Loucy (cell line): Measurements from ENCODE around the gene POLR1D.

Experiments used
- H2AFZ ChIP-seq: fragments of 200-600 bp; sonication (generic); 2 replicates; pipeline ENCODE4 v1.6.0; 2016; ENCODE audit warnings: antibody characterized with exemption, mild to moderate bottlenecking, low read length, moderate library complexity
- H3F3A ChIP-seq: fragments of 200-600 bp; 2 replicates; pipeline ENCODE4 v1.6.0; 2016; ENCODE audit warnings: antibody characterized with exemption, low read depth, mild to moderate bottlenecking
- H3K27me3 ChIP-seq: fragments of 200-600 bp; sonication (generic); 2 replicates; pipeline ENCODE4 v1.6.1; 2014; ENCODE audit warnings: low read length, mild to moderate bottlenecking; ENCODE audit not compliant: insufficient read depth, poor library complexity, severe bottlenecking
- H3K36me3 ChIP-seq: fragments of 200-600 bp; sonication (generic); 2 replicates; pipeline ENCODE4 v1.6.1; 2016; ENCODE audit warnings: low read length; ENCODE audit not compliant: insufficient read depth
- H3K4me1 ChIP-seq: fragments of 200-600 bp; sonication (generic); 2 replicates; pipeline ENCODE4 v1.5.1; 2014; ENCODE audit warnings: low read length, mild to moderate bottlenecking; ENCODE audit not compliant: insufficient read depth, poor library complexity, severe bottlenecking
- H3K4me2 ChIP-seq: fragments of 200-600 bp; sonication (generic); 2 replicates; pipeline ENCODE4 v1.6.0; 2014; ENCODE audit warnings: antibody characterized with exemption, low read length, low read depth, mild to moderate bottlenecking; ENCODE audit not compliant: poor library complexity, severe bottlenecking
- H3K4me3 ChIP-seq: fragments of 200-600 bp; sonication (generic); 2 replicates; pipeline ENCODE4 v1.5.1; 2014; ENCODE audit warnings: low read length, mild to moderate bottlenecking, mixed read lengths; ENCODE audit not compliant: poor library complexity, severe bottlenecking
- H3K79me2 ChIP-seq: fragments of 200-600 bp; sonication (generic); 2 replicates; pipeline ENCODE4 v1.6.1; 2014; ENCODE audit warnings: low read length; ENCODE audit not compliant: insufficient read depth
- H3K9ac ChIP-seq: fragments of 200-600 bp; sonication (generic); 2 replicates; pipeline ENCODE4 v1.6.0; 2014; ENCODE audit warnings: mild to moderate bottlenecking, low read depth, low read length, moderate library complexity; ENCODE audit not compliant: poor library complexity, severe bottlenecking
- H3K9me2 ChIP-seq: fragments of 200-600 bp; sonication (generic); replicated peaks from 2 replicates; pipeline ENCODE4 v1.6.1; 2016; ENCODE audit warnings: low read depth, low read length, mixed read lengths
- H3K9me3 ChIP-seq: fragments of 200-600 bp; sonication (generic); 2 replicates; pipeline ENCODE4 v1.6.1; 2014; ENCODE audit warnings: mild to moderate bottlenecking, antibody characterized with exemption, low read length, low read depth; ENCODE audit not compliant: insufficient read depth
- H4K20me1 ChIP-seq: fragments of 200-600 bp; sonication (generic); 2 replicates; pipeline ENCODE4 v1.6.0; 2014; ENCODE audit warnings: antibody characterized with exemption, low read length, mild to moderate bottlenecking; ENCODE audit not compliant: insufficient read depth, poor library complexity, severe bottlenecking
- CTCF ChIP-seq: fragments of 200-600 bp; sonication (generic); conservative IDR thresholded peaks from 2 replicates; pipeline ENCODE4 v1.5.1; 2014; ENCODE audit warnings: mild to moderate bottlenecking, antibody characterized with exemption, low read length
- EZH2phosphoT487 ChIP-seq: fragments of 200-600 bp; IDR thresholded peaks from 2 replicates; pipeline ENCODE4 v1.6.1; 2018; ENCODE audit warnings: antibody characterized with exemption, mild to moderate bottlenecking, moderate library complexity, borderline replicate concordance

Gene POLR1D

GRCh38 chr13:27601803-27602202 is 19.9 kb upstream of the POLR1D start:
- H4K20me1 ChIP-seq = peaks cover 6% of the 10 kb centered on the region
- H3K4me3 ChIP-seq = no peak overlapping the region
- peaks cover 34% of the 10 kb centered on the region for H3K4me1 ChIP-seq
- no peak overlapping the region for H3K4me2 ChIP-seq
- no peak for TF ChIP-seq CTCF
- TF ChIP-seq EZH2phosphoT487 = no peak
- no peaks in the 10 kb centered on the region for H3K9me3 ChIP-seq
- no peaks in the 10 kb centered on the region for H3K27me3 ChIP-seq
- H2AFZ ChIP-seq = no peak overlapping the region
- peaks cover 93% of the 10 kb centered on the region for H3K79me2 ChIP-seq
- no peaks in the 10 kb centered on the region for H3K36me3 ChIP-seq
- H3F3A ChIP-seq = no peaks in the 10 kb centered on the region
- H3K9ac ChIP-seq = no peak overlapping the region
- H3K9me2 ChIP-seq = no peaks in the 10 kb centered on the region

- peaks cover 93% of the 10 kb centered on the region for H3K79me2 ChIP-seq
- peak overlapping the region; percentile 1 for H3K9ac ChIP-seq
- no peaks in the 10 kb centered on the region for H3K27me3 ChIP-seq
- H4K20me1 ChIP-seq = peaks cover 12% of the 10 kb centered on the region
- no peak overlapping the region for H2AFZ ChIP-seq
- peaks cover 37% of the 10 kb centered on the region for H3K4me1 ChIP-seq
- peak overlapping the region; percentile 38 for H3K4me2 ChIP-seq
- no peaks in the 10 kb centered on the region for H3K36me3 ChIP-seq
- H3F3A ChIP-seq = no peaks in the 10 kb centered on the region
- no peaks in the 10 kb centered on the region for H3K9me3 ChIP-seq
- no peaks in the 10 kb centered on the region for H3K9me2 ChIP-seq
- TF ChIP-seq EZH2phosphoT487 = no peak
- no peak for TF ChIP-seq CTCF
- H3K4me3 ChIP-seq = no peak overlapping the region
Measured at GRCh38 chr13:27605099-27605498, 16.6 kb upstream of the POLR1D start.

GRCh38 chr13:27605610-27606200 is 16.0 kb upstream of the POLR1D start:
- H3K27me3 ChIP-seq = no peaks in the 10 kb centered on the region
- TF ChIP-seq CTCF = no peak
- no peak for TF ChIP-seq EZH2phosphoT487
- no peaks in the 10 kb centered on the region for H3K9me3 ChIP-seq
- no peak overlapping the region for H2AFZ ChIP-seq
- H3F3A ChIP-seq = no peaks in the 10 kb centered on the region
- no peaks in the 10 kb centered on the region for H3K36me3 ChIP-seq
- peaks cover 93% of the 10 kb centered on the region for H3K79me2 ChIP-seq
- no peaks in the 10 kb centered on the region for H3K9me2 ChIP-seq
- H3K4me3 ChIP-seq = no peak overlapping the region
- H4K20me1 ChIP-seq = peaks cover 12% of the 10 kb centered on the region
- H3K9ac ChIP-seq = peak overlapping the region; percentile 1
- H3K4me1 ChIP-seq = peaks cover 39% of the 10 kb centered on the region
- peak overlapping the region; percentile 38 for H3K4me2 ChIP-seq
